Suprapubic skin (tissue), 3 donors: ENCODE results near the gene TMTC2.

ENCODE experiments used
- POLR2A ChIP-seq, 2 donors: fragments of 450-650 bp; IDR thresholded peaks; one replicate each; pipeline ENCODE4 v1.6.1; 2017; ENCODE audit warnings: antibody characterized with exemption in 2 of 2, mild to moderate bottlenecking in 2 of 2, moderate library complexity in 2 of 2
- TF ChIP-seq, protein P1 (sequence below), 2 donors: fragments of 200-600 bp in 1 of 2; fragments of 450-650 bp in 1 of 2; sonication (generic) in 1 of 2; IDR thresholded peaks; one replicate each; pipeline ENCODE4 v1.5.1; 2016 to 2019; ENCODE audit warnings: antibody characterized with exemption in 2 of 2, mild to moderate bottlenecking in 1 of 2, moderate library complexity in 1 of 2

DNA sequence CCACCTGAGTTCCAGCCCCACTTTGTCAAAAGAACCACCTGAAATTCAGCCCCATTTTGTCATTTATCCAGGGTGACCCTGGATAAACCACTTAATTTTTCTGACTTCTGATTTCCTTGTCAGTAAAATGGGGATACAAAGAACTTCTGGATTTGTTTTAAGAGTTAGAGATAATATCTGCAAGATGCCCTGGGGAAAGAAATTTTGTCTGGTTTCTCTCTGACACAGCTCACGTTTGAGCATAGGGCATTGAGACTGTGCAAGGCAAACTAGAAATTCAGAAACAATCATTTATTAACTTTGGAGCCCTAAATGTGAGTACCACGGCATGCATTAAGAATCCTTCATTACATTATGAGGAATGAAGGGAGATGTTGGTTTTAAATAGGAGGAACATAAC is 37.2 kb downstream of the TMTC2 start:
- TF ChIP-seq, protein P1, sequence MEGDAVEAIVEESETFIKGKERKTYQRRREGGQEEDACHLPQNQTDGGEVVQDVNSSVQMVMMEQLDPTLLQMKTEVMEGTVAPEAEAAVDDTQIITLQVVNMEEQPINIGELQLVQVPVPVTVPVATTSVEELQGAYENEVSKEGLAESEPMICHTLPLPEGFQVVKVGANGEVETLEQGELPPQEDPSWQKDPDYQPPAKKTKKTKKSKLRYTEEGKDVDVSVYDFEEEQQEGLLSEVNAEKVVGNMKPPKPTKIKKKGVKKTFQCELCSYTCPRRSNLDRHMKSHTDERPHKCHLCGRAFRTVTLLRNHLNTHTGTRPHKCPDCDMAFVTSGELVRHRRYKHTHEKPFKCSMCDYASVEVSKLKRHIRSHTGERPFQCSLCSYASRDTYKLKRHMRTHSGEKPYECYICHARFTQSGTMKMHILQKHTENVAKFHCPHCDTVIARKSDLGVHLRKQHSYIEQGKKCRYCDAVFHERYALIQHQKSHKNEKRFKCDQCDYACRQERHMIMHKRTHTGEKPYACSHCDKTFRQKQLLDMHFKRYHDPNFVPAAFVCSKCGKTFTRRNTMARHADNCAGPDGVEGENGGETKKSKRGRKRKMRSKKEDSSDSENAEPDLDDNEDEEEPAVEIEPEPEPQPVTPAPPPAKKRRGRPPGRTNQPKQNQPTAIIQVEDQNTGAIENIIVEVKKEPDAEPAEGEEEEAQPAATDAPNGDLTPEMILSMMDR (IDR thresholded peaks at IDR 0.05): no peak
- TF ChIP-seq POLR2A (IDR thresholded peaks at IDR 0.05): no peak
